ENCODE results near the gene TMEM74B.
A peak's percentile ranks its signal among the peaks of the same experiment; 100 is the strongest.

- TF ChIP-seq RXRA (IDR thresholded peaks at IDR 0.05) (peak in 1 of 2 donors; percentile 10), CTCF (IDR thresholded peaks at IDR 0.05; ENCODE audit: low read depth, low read length, missing input control) (no peak), GABPA (IDR thresholded peaks at IDR 0.05 in 1 of 2, conservative IDR thresholded peaks at IDR 0.05 in 1 of 2) (no peak), SP1 (IDR thresholded peaks at IDR 0.05) (no peak), HNF4A (conservative IDR thresholded peaks at IDR 0.05) (no peak), JUND (IDR thresholded peaks at IDR 0.05) (no peak)
- TF ChIP-seq, protein P1, sequence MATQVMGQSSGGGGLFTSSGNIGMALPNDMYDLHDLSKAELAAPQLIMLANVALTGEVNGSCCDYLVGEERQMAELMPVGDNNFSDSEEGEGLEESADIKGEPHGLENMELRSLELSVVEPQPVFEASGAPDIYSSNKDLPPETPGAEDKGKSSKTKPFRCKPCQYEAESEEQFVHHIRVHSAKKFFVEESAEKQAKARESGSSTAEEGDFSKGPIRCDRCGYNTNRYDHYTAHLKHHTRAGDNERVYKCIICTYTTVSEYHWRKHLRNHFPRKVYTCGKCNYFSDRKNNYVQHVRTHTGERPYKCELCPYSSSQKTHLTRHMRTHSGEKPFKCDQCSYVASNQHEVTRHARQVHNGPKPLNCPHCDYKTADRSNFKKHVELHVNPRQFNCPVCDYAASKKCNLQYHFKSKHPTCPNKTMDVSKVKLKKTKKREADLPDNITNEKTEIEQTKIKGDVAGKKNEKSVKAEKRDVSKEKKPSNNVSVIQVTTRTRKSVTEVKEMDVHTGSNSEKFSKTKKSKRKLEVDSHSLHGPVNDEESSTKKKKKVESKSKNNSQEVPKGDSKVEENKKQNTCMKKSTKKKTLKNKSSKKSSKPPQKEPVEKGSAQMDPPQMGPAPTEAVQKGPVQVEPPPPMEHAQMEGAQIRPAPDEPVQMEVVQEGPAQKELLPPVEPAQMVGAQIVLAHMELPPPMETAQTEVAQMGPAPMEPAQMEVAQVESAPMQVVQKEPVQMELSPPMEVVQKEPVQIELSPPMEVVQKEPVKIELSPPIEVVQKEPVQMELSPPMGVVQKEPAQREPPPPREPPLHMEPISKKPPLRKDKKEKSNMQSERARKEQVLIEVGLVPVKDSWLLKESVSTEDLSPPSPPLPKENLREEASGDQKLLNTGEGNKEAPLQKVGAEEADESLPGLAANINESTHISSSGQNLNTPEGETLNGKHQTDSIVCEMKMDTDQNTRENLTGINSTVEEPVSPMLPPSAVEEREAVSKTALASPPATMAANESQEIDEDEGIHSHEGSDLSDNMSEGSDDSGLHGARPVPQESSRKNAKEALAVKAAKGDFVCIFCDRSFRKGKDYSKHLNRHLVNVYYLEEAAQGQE (IDR thresholded peaks at IDR 0.05) = no peak
- TF ChIP-seq, protein P2, sequence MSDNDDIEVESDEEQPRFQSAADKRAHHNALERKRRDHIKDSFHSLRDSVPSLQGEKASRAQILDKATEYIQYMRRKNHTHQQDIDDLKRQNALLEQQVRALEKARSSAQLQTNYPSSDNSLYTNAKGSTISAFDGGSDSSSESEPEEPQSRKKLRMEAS (IDR thresholded peaks at IDR 0.05) = no peak
Observed at GRCh38 chr20:1178623-1179022, 6.2 kb downstream of the TMEM74B start.

Data from liver (tissue), 3 donors.